ENCODE measurements around the gene F2.

F2 gene

GRCh38 chr11:46695345-46696211 is 23.4 kb upstream of the F2 start:
- Histone ChIP-seq H3F3A (ENCODE audit: low read depth) (no peaks in the 10 kb centered on the region), H3K9me2 (replicated peaks; ENCODE audit: low read depth, low read length) (no peaks in the 10 kb centered on the region), H3K4me3 (ENCODE audit: low read length, poor library complexity, severe bottlenecking) (no peak overlapping the region), H3K27me3 (ENCODE audit: insufficient read depth, low read length, poor library complexity, severe bottlenecking) (no peaks in the 10 kb centered on the region), H3K4me1 (ENCODE audit: insufficient read depth, low read length, poor library complexity, severe bottlenecking) (peaks cover 31% of the 10 kb centered on the region), H3K9ac (ENCODE audit: low read depth, low read length, poor library complexity, severe bottlenecking) (peak overlapping the region; percentile 52), H3K36me3 (ENCODE audit: insufficient read depth, low read length) (peaks cover 7% of the 10 kb centered on the region; the same call in 1 of the 2 replicates), H4K20me1 (ENCODE audit: insufficient read depth, low read length, poor library complexity, severe bottlenecking) (peaks cover 4% of the 10 kb centered on the region), H2AFZ (ENCODE audit: low read length) (no peak overlapping the region), H3K79me2 (ENCODE audit: insufficient read depth, low read length) (peaks cover 39% of the 10 kb centered on the region), H3K9me3 (ENCODE audit: insufficient read depth, low read depth, low read length) (no peaks in the 10 kb centered on the region), H3K4me2 (ENCODE audit: low read depth, low read length, poor library complexity, severe bottlenecking) (peak overlapping the region; percentile 5)
- TF ChIP-seq, protein P1, sequence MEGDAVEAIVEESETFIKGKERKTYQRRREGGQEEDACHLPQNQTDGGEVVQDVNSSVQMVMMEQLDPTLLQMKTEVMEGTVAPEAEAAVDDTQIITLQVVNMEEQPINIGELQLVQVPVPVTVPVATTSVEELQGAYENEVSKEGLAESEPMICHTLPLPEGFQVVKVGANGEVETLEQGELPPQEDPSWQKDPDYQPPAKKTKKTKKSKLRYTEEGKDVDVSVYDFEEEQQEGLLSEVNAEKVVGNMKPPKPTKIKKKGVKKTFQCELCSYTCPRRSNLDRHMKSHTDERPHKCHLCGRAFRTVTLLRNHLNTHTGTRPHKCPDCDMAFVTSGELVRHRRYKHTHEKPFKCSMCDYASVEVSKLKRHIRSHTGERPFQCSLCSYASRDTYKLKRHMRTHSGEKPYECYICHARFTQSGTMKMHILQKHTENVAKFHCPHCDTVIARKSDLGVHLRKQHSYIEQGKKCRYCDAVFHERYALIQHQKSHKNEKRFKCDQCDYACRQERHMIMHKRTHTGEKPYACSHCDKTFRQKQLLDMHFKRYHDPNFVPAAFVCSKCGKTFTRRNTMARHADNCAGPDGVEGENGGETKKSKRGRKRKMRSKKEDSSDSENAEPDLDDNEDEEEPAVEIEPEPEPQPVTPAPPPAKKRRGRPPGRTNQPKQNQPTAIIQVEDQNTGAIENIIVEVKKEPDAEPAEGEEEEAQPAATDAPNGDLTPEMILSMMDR (conservative IDR thresholded peaks at IDR 0.05; ENCODE audit: low read length): no peak
- no peak for TF ChIP-seq EZH2phosphoT487 (IDR thresholded peaks at IDR 0.05; ENCODE audit: borderline replicate concordance)

DNA sequence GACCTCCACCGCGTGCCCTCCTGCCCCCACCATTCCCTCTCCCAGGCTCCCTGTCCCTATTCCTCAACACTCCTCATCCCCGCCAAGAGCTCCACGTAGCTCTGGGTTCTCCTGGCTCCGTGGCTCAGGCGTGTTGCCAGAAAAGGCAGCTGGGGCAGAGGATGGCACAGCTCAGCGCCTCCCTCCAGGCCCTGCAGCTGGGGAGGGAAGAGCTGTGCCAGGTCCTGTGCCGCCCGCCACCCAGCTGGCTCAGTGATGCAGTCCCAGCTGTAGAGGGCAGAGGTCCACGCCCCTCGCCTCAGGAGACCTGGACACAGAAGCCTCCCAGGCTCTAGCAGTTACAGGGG is 22.8 kb upstream of the F2 start:
- TF ChIP-seq, protein P1 (conservative IDR thresholded peaks at IDR 0.05; ENCODE audit: low read length): no peak
- TF ChIP-seq EZH2phosphoT487 (IDR thresholded peaks at IDR 0.05; ENCODE audit: borderline replicate concordance): no peak
- Histone ChIP-seq H4K20me1 (ENCODE audit: insufficient read depth, low read length, poor library complexity, severe bottlenecking) (peaks cover 4% of the 10 kb centered on the region), H3K79me2 (ENCODE audit: insufficient read depth, low read length) (peaks cover 42% of the 10 kb centered on the region), H3K4me1 (ENCODE audit: insufficient read depth, low read length, poor library complexity, severe bottlenecking) (peaks cover 31% of the 10 kb centered on the region), H3K9me3 (ENCODE audit: insufficient read depth, low read depth, low read length) (no peaks in the 10 kb centered on the region), H3K4me3 (ENCODE audit: low read length, poor library complexity, severe bottlenecking) (no peak overlapping the region), H3K36me3 (ENCODE audit: insufficient read depth, low read length) (peaks cover 7% of the 10 kb centered on the region; the same call in 1 of the 2 replicates), H3K9me2 (replicated peaks; ENCODE audit: low read depth, low read length) (no peaks in the 10 kb centered on the region), H3K4me2 (ENCODE audit: low read depth, low read length, poor library complexity, severe bottlenecking) (peak overlapping the region; percentile 5), H2AFZ (ENCODE audit: low read length) (no peak overlapping the region), H3K27me3 (ENCODE audit: insufficient read depth, low read length, poor library complexity, severe bottlenecking) (no peaks in the 10 kb centered on the region), H3K9ac (ENCODE audit: low read depth, low read length, poor library complexity, severe bottlenecking) (peak overlapping the region; percentile 22), H3F3A (ENCODE audit: low read depth) (no peaks in the 10 kb centered on the region)

GRCh38 chr11:46697303-46697702 is 21.7 kb upstream of the F2 start:
- H3K4me3 ChIP-seq (ENCODE audit: low read length, poor library complexity, severe bottlenecking): peak overlapping the region; percentile 9
- H3F3A ChIP-seq (ENCODE audit: low read depth): no peaks in the 10 kb centered on the region
- H3K9ac ChIP-seq (ENCODE audit: low read depth, low read length, poor library complexity, severe bottlenecking): peak overlapping the region; percentile 40
- peaks cover 53% of the 10 kb centered on the region for H3K79me2 ChIP-seq (ENCODE audit: insufficient read depth, low read length)
- TF ChIP-seq EZH2phosphoT487 (IDR thresholded peaks at IDR 0.05; ENCODE audit: borderline replicate concordance): no peak
- TF ChIP-seq, protein P1 (conservative IDR thresholded peaks at IDR 0.05; ENCODE audit: low read length): no peak
- H3K4me2 ChIP-seq (ENCODE audit: low read depth, low read length, poor library complexity, severe bottlenecking): peak overlapping the region; percentile 46
- no peak overlapping the region for H2AFZ ChIP-seq (ENCODE audit: low read length)
- H3K4me1 ChIP-seq (ENCODE audit: insufficient read depth, low read length, poor library complexity, severe bottlenecking): peaks cover 37% of the 10 kb centered on the region
- no peaks in the 10 kb centered on the region for H3K9me2 ChIP-seq (replicated peaks; ENCODE audit: low read depth, low read length)
- H3K27me3 ChIP-seq (ENCODE audit: insufficient read depth, low read length, poor library complexity, severe bottlenecking): no peaks in the 10 kb centered on the region
- peaks cover 7% of the 10 kb centered on the region; the same call in 1 of the 2 replicates for H3K36me3 ChIP-seq (ENCODE audit: insufficient read depth, low read length)
- H3K9me3 ChIP-seq (ENCODE audit: insufficient read depth, low read depth, low read length): no peaks in the 10 kb centered on the region
- peaks cover 5% of the 10 kb centered on the region for H4K20me1 ChIP-seq (ENCODE audit: insufficient read depth, low read length, poor library complexity, severe bottlenecking)

Measured in Loucy (cell line).